Heart left ventricle (tissue), 13 donors: ENCODE data around the gene SESN2.

Experiments used
- CTCF ChIP-seq, 12 donors: fragments of 200-600 bp; sonication (generic) in 4 of 12; IDR thresholded peaks; one replicate each; pipeline versions ENCODE4 v1.5.0 to v1.8.0; 2018 to 2022; ENCODE audit warnings: antibody characterized with exemption in 12 of 12, mild to moderate bottlenecking in 5 of 12
- POLR2A ChIP-seq, 2 donors: fragments of 450-650 bp; IDR thresholded peaks; one replicate each; pipeline ENCODE4 v1.6.1; 2017; ENCODE audit warnings: antibody characterized with exemption in 2 of 2, mild to moderate bottlenecking in 2 of 2, moderate library complexity in 2 of 2
- donor health status: ischemic (EF 13 %, LVEDD 7.1; RV severe dilation, severe dysfunction).
- donor health status: DM: no; HTN: yes; CAD: no.
- donor health status: DM: no; HTN: no; CAD: no.
- donor health status: ischemic (EF 25% LVEDD 6.9; RV normal size, moderate dysfunction).
- donor health status: ischemic (EF 25% LVEDD 5.7; RV mildly dilated, moderate dysfunction).
- donor health status: ischemic (EF 35%, LVEDD 5.7; RV mildly dilated, moderate dysfunction).
- donor health status: nonischemic (EF 11% LVEDD 7.7; RV severe dilation, severe dysfunction).
- donor health status: DM: yes; HTN: yes; CAD: no.
- donor health status: PGD.
- donor health status: ischemic (EF 29% LVEDD 5.4; RV normal size, mild dysfunction).
- donor health status: nonischemic (EF 23%, LVEDD 6.1; RV moderate dilation, normal function).

- TF ChIP-seq CTCF (IDR thresholded peaks at IDR 0.05) (no peak), POLR2A (IDR thresholded peaks at IDR 0.05) (no peak)
These were observed 29.2 kb downstream of the SESN2 start for GRCh38 chr1:28288487-28288886.
